HG03103 (cell line): ENCODE results near the gene CRACDL.

Experiments used
- ATAC-seq: cut with Tn5 transposase; IDR thresholded peaks from one replicate; pipeline ENCODE4 v1.9.1; 2021; ENCODE audit warnings: low read depth; ENCODE audit not compliant: unreplicated experiment

CRACDL gene

GRCh38 chr2:98935777-98936352 is at the start of gene CRACDL:
CRACDL (minus strand) TSS chr2:98936225; CDS start chr2:98846800, 89,425 bp downstream.
- ATAC-seq = no peak

- ATAC-seq = no peak
Observed at GRCh38 chr2:98975611-98976010, 39.6 kb upstream of the CRACDL start.

- ATAC-seq = no peak
Observed at GRCh38 chr2:98972582-98973167, 36.6 kb upstream of the CRACDL start.

GRCh38 chr2:98959810-98960507 is 23.9 kb upstream of the CRACDL start:
- ATAC-seq = no peak

- no peak for ATAC-seq
Observed at GRCh38 chr2:98952966-98953365, 16.9 kb upstream of the CRACDL start.

- ATAC-seq = no peak
Observed at GRCh38 chr2:98948956-98949739, 13.1 kb upstream of the CRACDL start.

- no peak for ATAC-seq
Observed at GRCh38 chr2:98947554-98947953, 11.5 kb upstream of the CRACDL start.

- ATAC-seq = no peak
Observed at GRCh38 chr2:98946855-98947254, 10.8 kb upstream of the CRACDL start.

- ATAC-seq = no peak
Observed at GRCh38 chr2:98944775-98945174, 8.8 kb upstream of the CRACDL start.

- ATAC-seq = no peak
Observed at GRCh38 chr2:98940102-98940501, 4.1 kb upstream of the CRACDL start.

GRCh38 chr2:98937906-98938305 is 1.9 kb upstream of the CRACDL start:
- ATAC-seq = no peak

GRCh38 chr2:98936353-98937351 is 627 bp upstream of the CRACDL start:
- ATAC-seq = no peak

GRCh38 chr2:98935111-98935770 is 784 bp downstream of the CRACDL start:
- ATAC-seq = no peak

- ATAC-seq = no peak
Observed at GRCh38 chr2:98932778-98933343, 3.2 kb downstream of the CRACDL start.

- ATAC-seq = no peak
Observed at GRCh38 chr2:98932164-98932563, 3.9 kb downstream of the CRACDL start.

GRCh38 chr2:98931596-98931995 is 4.4 kb downstream of the CRACDL start:
- ATAC-seq = no peak

- no peak for ATAC-seq
Observed at GRCh38 chr2:98929920-98930319, 6.1 kb downstream of the CRACDL start.

- ATAC-seq = no peak
Observed at GRCh38 chr2:98928242-98928641, 7.8 kb downstream of the CRACDL start.

- ATAC-seq = no peak
Observed at GRCh38 chr2:98927027-98927426, 9.0 kb downstream of the CRACDL start.
